HG02870 (cell line): ENCODE results near the gene BANP.
"Not testable (repeated sequence)": the region's sequence is repeated elsewhere in the genome, so short reads cannot be mapped to it uniquely, and the experiment has no call there.

Source experiments
- ATAC-seq: cut with Tn5 transposase; IDR thresholded peaks from one replicate; pipeline ENCODE4 v1.9.1; 2021; ENCODE audit warnings: mild to moderate bottlenecking, moderate library complexity; ENCODE audit not compliant: unreplicated experiment

The BANP gene

DNA sequence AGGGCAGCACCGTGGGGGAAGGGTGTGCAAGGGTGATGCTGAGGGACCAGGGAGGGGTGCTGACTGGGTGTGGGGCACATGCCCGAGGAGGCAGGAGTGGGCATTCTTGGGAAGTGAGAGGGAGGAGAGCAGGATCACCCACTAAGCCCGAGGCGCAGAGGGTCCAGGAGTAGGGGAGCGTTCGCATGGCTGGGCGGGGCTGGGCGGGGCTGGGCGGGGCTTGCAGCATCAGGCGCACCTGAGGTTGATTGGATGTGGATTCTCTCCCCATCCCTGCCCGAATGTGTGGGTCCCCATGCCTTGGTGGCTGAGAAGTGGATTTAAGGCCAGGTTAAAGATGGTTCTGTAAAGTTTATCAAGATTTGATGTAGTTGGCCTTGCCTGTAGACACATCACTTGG is 14.2 kb downstream of the BANP start:
- ATAC-seq = no peak

DNA sequence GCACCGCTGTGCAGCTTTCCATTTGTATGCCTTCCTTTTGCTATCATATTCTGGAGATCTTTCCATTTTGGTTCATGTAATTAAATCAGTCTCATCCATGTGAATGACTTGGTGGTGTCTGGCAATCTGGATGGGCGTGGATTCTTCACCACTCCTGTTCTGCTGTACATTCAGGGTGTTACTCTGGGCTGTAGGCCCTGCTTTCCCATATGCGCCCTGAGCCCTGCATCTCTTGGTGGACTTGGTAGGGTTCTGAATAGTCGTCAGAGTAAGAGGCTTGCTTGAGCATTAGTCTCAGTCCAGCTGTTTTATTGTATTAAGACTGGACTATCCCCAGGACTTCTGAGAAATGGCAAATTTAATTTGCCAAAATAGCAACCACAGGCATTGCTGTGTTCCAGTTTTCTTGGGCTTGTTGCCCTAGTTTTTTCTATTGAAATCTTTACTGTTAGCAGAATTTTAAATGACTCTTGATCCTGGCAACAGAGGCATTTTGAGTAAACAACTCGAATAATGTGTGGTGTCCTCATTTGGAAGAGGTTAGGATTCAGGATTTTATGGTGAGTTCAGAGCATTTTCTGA is 14.9 kb downstream of the BANP start:
- ATAC-seq = no peak

DNA sequence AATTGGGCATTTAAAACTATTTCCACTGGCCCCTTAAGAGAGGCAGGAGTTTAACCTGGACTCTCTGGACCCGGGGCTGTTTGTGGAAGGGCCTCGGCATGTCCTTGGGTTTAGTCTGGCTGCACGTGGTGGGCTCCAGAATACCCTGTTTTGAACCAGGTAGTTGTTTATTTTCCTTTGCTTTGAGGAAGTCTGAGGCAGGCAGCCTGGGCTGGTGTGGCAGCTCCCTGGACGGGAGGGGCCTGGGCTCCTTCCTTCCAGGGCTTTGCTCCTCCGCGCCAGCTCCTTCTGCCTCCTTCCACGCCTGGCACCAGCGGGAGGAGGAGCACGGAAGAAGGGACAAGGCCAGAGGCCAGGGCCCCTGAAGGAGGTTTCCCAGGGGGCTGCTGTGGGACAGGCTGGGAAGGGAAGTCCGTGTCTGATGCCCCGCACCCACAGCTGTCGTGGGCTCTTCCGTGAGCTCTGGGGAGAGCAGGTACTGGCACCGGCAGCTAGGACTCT is 15.5 kb downstream of the BANP start:
- no peak for ATAC-seq

DNA sequence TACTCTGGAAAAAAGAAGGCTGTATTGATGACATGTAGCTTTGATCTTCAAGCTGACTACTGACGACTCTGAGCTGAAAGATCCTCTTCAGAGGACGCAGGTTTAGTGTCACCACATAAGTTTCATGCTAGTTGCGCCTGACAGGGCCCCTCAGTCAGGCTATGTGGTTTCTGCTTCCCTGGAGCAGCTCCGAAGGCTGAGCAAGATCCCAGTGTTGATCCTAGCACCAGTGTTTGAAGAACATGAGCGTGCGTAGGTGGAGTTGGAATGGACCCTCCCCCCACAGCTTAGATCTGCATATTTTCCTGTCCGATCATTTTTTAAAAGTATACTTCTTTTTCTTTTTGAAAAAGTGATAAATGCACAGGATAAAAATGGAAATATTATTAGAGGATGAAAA is 17.3 kb downstream of the BANP start:
- no peak for ATAC-seq

DNA sequence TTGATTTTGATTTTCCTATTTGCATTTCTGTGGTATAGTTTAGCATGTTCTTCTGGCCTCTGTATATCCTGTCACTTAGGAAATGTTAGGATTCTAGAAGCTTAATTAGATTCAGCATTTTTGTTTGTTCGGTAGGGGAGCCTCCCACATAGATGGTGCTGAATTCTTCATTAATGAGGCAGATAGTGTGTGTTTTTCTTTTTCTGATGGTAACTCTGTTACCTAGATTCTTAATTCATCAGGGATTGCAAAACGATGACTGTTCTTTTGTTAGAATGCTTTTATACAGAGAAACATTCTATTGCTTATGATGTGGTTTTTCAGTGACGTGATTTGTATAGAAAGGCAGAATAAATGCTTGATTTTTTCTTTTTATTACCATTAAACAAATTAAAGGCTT is 19.0 kb downstream of the BANP start:
- ATAC-seq = no peak

DNA sequence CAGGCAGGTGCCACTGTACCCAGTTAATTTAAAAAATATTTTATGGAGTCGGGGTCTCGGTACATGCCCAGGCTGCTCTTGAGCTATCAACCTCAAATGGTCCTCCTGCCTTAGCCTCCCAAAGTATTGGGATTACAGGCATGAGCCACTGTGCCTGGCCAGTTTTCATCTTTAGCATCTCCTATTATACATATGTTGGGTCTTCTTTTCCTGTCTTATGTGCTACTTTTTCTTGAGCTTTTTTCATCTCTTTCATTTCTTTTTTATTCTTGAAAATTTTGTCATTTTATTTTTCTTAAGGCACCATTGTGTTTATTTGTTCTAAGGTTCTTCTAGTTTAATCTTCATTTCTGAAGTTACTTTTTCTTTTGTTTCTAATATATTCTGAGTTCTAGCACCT is 20.7 kb downstream of the BANP start:
- ATAC-seq = no peak

DNA sequence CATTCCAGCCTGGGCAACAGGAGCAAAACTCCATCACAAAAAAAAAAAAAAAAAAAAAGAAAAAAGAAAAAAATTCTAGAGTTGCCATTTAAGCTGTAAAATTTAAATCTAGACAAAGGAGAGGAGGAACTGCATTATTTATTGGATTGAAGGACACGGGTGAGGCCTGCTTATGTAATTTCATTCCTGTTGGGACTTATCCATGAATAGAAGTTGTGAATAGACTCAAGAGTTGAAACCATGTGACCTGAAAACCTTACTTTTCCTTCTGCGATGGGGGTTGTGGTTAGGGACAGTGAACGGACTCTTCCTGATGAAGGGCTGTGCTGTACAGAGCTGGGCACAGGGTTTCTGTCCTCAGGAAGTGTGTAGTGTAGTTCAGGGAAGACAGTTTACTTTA is 22.5 kb downstream of the BANP start:
- no peak for ATAC-seq

DNA sequence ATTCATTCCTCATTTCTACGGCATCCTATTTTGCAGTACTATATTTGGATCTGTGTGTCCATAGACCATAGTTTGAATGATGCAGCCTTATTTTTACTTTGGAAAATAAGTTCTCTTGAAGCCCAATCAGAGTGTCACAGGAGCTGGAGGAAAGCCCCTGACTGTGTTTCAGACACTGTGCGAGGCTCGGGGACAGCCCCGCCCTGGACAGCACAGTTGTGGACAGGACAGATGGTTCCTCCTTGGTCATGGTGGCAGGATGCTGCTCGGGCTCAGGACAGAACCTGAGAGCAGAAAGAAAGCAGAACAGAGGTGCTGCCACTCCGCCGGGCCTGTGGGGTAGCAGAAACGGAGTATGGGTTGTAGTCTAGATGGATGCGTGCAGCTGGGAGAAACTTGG is 22.9 kb downstream of the BANP start:
- no peak for ATAC-seq

DNA sequence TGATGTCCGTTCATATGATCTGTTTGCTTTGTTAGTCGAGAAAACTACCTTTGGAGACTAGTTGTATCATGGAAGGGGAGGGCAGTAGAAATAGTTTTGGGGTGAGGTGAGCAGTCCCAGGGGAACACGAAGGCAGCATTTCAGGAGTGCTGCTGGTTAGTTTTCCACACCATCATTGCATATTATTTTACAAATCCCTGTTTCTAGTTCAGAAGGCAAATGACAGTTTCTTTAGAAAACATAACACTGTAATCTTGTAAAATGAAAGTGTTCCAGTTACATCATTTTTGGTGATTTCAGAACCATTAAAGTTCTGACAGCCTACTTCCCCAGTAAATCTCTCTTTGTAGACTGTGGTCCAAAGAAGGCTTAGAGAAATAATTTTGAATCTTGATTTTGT is 25.4 kb downstream of the BANP start:
- no peak for ATAC-seq

DNA sequence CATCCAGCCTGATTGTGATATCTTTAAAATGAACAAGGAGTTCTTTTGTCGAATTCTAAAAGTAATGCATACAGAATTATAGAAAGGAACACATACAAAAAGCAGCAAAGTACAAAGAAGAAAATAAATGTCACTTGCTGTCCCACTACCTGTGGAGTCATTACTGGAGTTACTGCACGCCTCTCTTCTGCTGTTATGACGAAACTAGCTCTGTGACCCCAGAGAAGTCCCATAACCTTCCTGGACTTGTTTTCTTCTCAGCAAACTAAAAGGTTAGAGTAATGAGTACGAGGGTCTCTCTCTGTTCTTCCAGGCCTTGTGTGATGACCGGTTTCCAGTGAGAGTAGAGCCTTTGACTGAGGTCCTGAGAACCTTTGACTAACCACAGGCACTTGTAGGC is 26.9 kb downstream of the BANP start:
- no peak for ATAC-seq

DNA sequence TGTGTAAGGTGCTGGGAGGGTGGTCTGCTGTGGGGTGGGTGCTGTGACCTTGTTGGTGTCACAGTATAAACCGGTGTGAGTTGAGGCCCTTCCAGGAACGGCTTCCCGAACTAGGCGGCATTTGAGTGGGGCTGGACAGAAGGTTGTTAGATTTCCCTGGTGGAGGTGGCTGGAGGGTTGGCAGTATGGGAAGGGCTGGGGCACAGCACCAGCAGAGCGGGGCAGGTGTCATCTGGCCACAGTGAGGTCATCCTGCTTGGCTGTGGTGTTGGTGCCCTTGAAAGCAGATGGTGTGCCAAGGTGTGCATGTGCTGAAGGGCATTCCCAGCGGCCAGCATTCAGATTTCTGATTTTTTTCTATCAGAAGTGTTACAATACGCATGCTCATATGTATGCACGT is 28.1 kb downstream of the BANP start:
- no peak for ATAC-seq

DNA sequence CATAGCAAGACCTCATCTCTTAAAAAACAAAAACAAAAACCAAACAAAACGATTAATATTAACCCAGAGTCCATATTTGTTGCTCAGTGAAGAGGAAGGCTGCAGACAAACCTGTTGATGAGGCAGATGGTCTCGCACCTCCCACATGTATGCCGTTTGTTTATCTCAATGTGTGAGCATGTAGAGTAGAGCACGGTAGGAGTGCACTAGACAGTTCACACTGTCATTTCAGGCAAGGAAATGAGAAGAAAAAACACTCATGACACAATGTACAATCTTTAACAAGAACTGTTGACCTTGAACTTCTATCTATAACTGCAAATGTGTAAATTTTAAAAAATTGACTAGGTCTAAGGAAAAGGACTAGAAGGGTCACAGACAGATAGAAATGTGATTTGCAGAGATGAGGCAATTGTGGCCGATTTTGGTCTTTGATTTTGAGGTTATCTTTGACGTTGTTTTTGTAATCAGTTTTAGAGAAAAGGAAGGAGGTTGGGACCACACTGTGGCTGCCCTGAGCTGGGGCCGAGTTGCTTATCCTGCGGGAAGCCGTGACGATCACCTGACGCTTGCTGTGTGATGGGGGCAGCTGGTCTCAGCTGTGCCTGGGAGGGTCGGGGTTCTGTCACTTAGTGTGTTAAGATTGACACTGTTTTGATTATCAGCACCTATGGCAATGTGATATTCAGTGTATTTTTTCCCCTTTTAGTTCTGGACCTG is 28.8 kb downstream of the BANP start:
- ATAC-seq = not testable (repeated sequence)

DNA sequence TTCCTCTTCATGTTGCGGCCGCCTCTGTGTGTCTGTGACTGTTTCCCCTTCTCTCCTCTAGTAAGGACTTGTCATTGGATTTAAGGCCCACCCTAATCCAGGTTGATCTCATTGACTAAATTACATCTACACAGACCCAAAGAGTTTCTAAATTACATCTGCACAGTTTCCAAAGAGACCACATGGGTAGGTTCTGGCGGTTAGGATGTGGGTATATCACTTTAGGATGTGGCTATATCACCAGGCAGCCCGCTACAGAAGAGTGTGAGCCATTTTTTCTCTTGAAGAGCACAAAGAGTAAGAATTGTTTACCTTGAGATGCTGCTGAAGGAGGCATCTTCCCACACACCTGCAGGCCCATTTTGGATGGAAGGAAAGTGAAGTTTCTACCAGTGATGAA is 30.1 kb downstream of the BANP start:
- ATAC-seq = not testable (repeated sequence)

DNA sequence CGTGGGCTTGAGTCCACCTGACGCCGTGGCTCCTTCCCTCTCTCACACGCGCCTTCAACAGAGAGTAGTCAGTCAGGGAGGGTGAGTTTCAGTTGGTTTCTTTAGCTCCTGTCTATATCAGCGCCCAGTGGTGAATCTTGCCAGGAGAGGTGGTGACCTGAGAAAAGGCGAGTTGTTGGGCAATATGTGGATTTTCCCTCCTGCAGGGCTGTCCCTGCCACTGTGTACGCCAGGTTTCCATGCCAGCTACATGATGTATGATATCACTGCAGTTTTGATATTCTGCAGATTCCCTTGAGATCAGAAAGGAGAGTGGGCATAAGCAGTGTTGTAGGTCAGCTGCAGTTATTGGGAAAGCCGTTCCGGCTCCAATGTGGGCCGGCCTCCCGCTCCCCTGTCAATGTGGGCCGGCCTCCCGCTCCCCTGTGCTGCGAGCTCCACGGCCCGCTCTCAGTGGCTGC is 31.4 kb downstream of the BANP start:
- no peak for ATAC-seq

DNA sequence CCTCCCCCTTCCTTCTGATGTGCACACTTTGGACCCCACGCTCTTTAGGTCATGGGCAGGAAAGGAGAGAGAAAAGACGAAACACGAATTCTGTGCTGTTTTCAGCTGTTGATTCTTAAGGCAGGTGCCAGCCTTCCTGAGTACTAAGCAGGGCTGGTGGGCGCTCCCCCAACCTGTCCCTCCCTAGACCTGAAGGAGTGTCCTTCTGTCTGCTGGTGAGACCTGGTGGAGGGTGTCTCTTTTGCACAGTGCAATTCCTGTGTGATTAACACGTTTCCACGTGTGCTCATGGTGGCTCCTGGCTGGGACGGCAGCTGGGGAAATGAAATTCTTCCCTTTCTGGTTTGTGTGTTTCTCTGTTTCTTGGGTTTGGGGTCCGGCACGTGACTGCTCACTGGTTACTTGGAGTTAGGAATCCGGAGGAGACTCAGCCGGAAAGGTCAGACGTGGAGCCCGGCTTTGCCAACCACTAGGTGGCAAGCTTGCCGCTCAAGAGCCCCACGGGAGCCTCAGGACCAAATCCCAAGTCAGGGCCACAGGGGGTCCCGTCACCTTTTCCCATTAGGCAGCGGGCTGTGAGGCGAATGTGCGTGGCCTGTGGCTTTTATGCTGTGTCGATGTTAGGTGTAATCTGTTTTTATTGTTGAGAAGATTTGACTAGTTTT is 32.0 kb downstream of the BANP start:
- not testable (repeated sequence) for ATAC-seq

DNA sequence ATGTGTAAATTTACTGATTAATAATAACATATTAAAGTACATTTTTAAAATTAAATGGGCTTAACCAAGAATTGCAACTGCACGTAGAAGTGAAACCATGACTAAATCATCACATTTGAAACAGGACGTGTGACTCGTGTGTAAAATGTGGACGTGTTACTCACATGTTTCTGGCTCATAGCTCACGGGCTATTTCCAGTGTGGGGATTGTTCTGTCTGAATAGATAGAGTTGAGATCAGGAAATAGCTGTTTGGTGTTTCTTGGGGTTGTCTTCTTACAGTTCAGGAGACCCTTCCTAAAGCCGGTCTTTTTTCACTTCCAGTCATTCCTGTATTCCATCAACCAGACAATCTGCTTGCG is 32.5 kb downstream of the BANP start:
- ATAC-seq = not testable (repeated sequence)

DNA sequence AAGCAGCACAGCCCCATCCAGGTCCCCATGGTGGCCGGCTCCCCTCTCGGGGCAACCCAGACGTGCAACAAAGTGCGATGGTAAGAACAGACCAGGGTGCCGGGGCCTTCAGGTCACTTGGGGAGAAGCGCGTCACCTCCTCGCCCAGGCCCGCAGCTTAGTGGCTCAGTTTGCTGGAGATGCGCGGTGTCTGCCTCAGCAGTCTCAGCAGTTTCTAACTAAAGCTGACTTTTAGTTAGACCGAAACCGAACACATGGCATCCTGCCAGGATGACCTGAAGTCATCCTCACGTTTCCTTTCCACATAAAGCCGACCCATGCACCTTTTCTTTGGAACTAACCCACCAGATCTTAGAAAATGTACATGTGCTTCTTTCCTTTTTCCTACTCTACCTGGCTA is 32.9 kb downstream of the BANP start:
- not testable (repeated sequence) for ATAC-seq

DNA sequence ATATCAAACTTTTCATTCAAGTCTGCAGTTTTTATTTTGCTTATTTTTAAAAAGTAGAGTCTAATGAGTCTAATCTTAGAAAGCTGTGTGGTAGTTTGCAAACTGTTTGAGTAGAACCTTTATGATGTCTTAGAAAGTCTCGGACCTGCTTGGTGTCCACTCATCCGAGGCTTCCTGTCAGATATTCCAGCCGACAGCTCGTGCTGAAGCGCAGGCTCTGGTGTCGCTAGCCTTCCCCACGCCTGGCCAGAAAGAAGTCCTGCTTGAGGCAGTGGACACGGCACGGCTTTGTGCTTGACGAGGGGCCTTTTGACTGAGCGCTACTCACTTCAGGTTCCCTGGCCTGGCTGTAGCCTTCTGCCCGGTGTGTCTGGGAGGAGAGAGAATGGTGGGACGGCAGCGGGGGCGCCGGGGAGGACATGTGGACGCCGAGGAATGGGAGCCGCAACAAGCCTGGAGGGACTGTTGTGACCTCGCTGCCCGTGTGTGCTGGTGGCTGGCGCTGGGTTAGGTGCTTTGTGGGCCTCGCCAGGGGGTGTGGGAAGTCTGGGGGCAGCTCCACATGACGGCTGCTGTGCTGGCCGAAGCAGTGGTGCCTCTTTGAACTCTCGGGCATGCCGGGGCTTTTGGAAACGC is 33.5 kb downstream of the BANP start:
- no peak for ATAC-seq

DNA sequence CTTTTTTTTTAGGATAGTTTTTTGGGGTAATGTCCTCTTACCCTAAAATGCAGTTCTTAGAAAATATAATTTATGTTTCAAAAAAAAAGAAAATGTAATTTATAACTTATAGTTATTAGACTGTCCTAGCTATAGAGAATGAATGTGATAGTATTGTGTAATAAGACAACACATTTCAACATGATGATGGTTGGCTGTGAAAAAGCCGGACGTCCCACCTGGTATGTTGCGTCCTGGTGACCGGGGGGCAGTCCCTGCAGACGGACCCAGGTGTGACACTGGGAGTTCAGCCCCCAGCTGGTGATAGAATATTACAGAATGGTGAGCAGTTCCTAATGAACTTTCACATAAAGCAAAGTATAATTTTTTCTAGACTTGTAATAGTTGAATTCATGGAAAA is 34.3 kb downstream of the BANP start:
- ATAC-seq = not testable (repeated sequence)

DNA sequence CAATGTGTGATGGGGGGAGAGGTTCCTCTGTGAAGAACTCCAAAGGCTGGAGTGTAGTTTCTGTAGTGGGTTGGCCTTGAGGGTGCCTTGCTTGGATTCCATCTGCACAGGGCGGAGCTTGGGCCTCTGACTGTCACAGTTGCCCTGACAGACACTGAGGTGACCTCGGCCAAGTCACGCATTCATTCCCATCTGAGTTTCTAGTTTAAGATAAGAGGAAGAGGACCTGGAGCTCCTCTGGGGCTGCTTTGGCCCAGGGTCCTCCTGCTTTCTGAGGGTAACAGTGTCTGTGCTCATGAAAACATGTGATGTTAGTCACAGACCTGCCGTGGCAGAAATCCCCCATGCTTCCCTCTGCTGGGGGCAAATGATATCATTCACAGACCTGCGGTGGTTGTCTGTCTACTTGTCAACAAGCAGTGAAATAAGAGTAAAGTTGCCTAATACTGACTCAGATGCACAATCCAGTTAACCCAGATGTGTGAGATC is 35.2 kb downstream of the BANP start:
- ATAC-seq = not testable (repeated sequence)

DNA sequence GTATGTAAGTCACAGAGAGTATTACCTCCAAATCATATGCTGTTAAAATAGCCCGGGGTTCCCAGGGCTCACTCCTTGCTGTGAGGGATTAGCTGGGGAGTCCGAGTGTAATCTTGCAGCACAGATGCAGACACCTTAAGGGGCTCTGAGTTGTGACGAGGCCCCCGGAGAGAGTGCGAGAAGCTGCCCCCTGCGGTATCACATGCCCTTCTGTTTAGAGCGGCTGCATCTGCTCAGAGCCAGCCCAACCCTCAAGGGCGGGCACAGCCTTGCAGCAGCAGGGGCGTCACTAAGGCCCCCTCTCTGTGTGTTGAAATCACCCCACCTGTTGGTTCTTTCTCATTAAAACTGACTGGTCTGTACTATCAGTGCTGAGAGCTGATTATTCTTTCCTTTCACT is 37.4 kb downstream of the BANP start:
- not testable (repeated sequence) for ATAC-seq
